Adipocyte (in vitro differentiated cells): ENCODE measurements around the gene UBE2H.
"Not testable (repeated sequence)": the region's sequence is repeated elsewhere in the genome, so short reads cannot be mapped to it uniquely, and the experiment has no call there.

Experiments
- DNase-seq: peaks from one replicate; pipeline ENCODE4 v3.0.0-alpha.2; 2015; ENCODE audit warnings: low read depth
- H3K27me3 ChIP-seq: replicated peaks from 2 replicates; pipeline ENCODE4 v1.7.0; 2013; ENCODE audit warnings: mild to moderate bottlenecking, low read length, moderate library complexity; ENCODE audit not compliant: control insufficient read depth, insufficient read depth
- H3K36me3 ChIP-seq: 2 replicates; pipeline ENCODE4 v1.7.0; 2013; ENCODE audit warnings: low read length, mild to moderate bottlenecking, moderate library complexity; ENCODE audit not compliant: control insufficient read depth, insufficient read depth, severe bottlenecking
- H3K4me1 ChIP-seq: 2 replicates; pipeline ENCODE4 v1.7.0; 2013; ENCODE audit warnings: mild to moderate bottlenecking, low read length, moderate library complexity; ENCODE audit not compliant: control insufficient read depth, insufficient read depth
- H3K4me3 ChIP-seq: 2 replicates; pipeline ENCODE4 v1.7.0; 2013; ENCODE audit warnings: mild to moderate bottlenecking, low read length, moderate library complexity
- H3K9ac ChIP-seq: 2 replicates; pipeline ENCODE4 v1.7.0; 2013; ENCODE audit warnings: mild to moderate bottlenecking, low read length, moderate library complexity
- H3K9me3 ChIP-seq: 2 replicates; pipeline ENCODE4 v1.7.0; 2013; ENCODE audit warnings: mild to moderate bottlenecking, low read length, moderate library complexity; ENCODE audit not compliant: control insufficient read depth

The UBE2H gene

GRCh38 chr7:129870668-129871067 lies 82.1 kb downstream of the UBE2H start:
- Histone ChIP-seq H3K4me3 (no peak overlapping the region), H3K4me1 (peaks cover 37% of the 10 kb centered on the region), H3K36me3 (peaks cover 20% of the 10 kb centered on the region), H3K9ac (no peak overlapping the region), H3K27me3 (no peaks in the 10 kb centered on the region), H3K9me3 (no peaks in the 10 kb centered on the region)
- no peak for DNase-seq

- Histone ChIP-seq H3K36me3 (peaks cover 15% of the 10 kb centered on the region), H3K4me1 (peaks cover 62% of the 10 kb centered on the region), H3K9me3 (no peaks in the 10 kb centered on the region), H3K9ac (no peak overlapping the region), H3K27me3 (no peaks in the 10 kb centered on the region), H3K4me3 (no peak overlapping the region)
- no peak for DNase-seq
These were observed 86.5 kb downstream of the UBE2H start for GRCh38 chr7:129866251-129866650.

- H3K9me3 ChIP-seq = no peaks in the 10 kb centered on the region
- H3K36me3 ChIP-seq = peaks cover 12% of the 10 kb centered on the region
- H3K4me1 ChIP-seq = peaks cover 58% of the 10 kb centered on the region
- DNase-seq = no peak
- H3K9ac ChIP-seq = no peak overlapping the region
- no peak overlapping the region for H3K4me3 ChIP-seq
- H3K27me3 ChIP-seq = no peaks in the 10 kb centered on the region
These were observed 86.9 kb downstream of the UBE2H start for GRCh38 chr7:129865925-129866201.

GRCh38 chr7:129865093-129865924 lies 87.5 kb downstream of the UBE2H start:
- no peaks in the 10 kb centered on the region for H3K27me3 ChIP-seq
- H3K9ac ChIP-seq = peak overlapping the region; percentile 20
- peaks cover 9% of the 10 kb centered on the region for H3K36me3 ChIP-seq
- peak; percentile 72 for DNase-seq
- peak overlapping the region; percentile 12 for H3K4me3 ChIP-seq
- peaks cover 58% of the 10 kb centered on the region for H3K4me1 ChIP-seq
- H3K9me3 ChIP-seq = no peaks in the 10 kb centered on the region

- not testable (repeated sequence) for H3K27me3 ChIP-seq, H3K9ac ChIP-seq, H3K9me3 ChIP-seq, DNase-seq, H3K36me3 ChIP-seq
- H3K4me1 ChIP-seq = peaks cover 57% of the 10 kb centered on the region
- peak overlapping the region; percentile 12 for H3K4me3 ChIP-seq
These were observed 88.1 kb downstream of the UBE2H start for GRCh38 chr7:129864676-129865075.

DNA sequence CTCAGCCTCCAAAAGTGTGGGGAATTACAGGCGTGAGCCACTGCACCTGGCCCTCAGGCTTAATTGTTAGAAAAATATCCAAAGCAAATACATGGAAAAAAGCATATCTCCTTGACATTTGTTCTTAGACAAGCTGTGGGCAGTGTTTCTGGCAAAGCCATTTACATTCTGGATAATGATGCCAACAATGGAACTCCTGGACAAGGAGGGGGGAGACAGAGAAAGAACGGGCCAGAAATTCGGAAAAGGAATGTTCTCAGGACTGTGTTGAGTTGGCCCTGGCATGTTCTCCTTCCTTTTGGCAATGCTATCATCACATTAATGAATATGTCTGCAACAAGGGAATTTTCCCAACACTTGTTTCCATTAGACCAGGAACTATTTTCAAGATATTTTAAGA lies 88.7 kb downstream of the UBE2H start:
- peak overlapping the region; percentile 38 for H3K4me3 ChIP-seq
- no peak overlapping the region for H3K9ac ChIP-seq
- peaks cover 63% of the 10 kb centered on the region for H3K4me1 ChIP-seq
- H3K9me3 ChIP-seq = no peaks in the 10 kb centered on the region
- no peaks in the 10 kb centered on the region for H3K36me3 ChIP-seq
- peak; percentile 59 for DNase-seq
- H3K27me3 ChIP-seq = no peaks in the 10 kb centered on the region

DNA sequence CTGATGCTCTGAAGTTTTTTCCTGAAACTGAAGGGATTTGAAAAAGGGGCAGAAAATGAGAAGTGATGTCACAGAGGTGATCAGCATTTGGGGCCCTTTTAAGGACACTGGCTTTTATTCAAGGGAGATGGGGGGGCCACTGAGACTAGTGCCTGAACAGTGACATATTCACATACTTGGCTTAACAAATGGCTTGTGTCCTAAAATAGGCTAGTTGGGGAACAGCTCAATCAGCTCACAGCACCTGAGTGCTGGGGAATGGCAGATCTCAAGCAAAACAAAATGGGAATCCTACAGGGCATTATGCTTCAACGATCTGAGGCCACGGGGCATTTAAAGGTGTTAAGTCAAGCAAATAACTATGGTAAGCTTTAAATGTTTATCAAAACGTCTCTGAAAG lies 90.1 kb downstream of the UBE2H start:
- Histone ChIP-seq H3K27me3 (no peaks in the 10 kb centered on the region), H3K36me3 (no peaks in the 10 kb centered on the region), H3K9ac (peak overlapping the region; percentile 19), H3K4me3 (no peak overlapping the region), H3K9me3 (no peaks in the 10 kb centered on the region), H3K4me1 (peaks cover 71% of the 10 kb centered on the region)
- no peak for DNase-seq

DNA sequence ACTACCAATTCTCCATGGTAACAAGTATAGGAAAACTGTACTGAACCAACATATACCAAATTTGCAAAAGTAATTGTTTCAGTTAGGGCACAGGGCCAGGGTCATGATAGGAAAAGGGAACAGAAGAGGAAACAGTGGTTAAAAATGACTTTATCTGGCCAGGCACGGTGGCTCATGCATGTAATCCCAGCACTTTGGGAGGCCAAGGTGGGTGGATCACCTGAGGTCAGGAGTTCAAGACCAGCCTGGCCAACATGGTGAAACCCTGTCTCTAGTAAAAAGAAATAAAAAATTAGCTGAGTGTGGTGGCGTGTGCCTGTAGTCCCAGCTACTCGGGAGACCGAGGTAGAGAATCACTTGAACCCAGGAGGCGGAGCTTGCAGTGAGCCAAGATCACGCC lies 92.0 kb downstream of the UBE2H start:
- not testable (repeated sequence) for H3K27me3 ChIP-seq, H3K9ac ChIP-seq, H3K4me3 ChIP-seq, H3K9me3 ChIP-seq, DNase-seq
- H3K4me1 ChIP-seq = peaks cover 79% of the 10 kb centered on the region
- peaks cover 12% of the 10 kb centered on the region for H3K36me3 ChIP-seq

- Histone ChIP-seq H3K4me3 (peak overlapping the region; percentile 25), H3K36me3 (peaks cover 12% of the 10 kb centered on the region), H3K9me3 (no peaks in the 10 kb centered on the region), H3K9ac (peak overlapping the region; percentile 35), H3K27me3 (no peaks in the 10 kb centered on the region), H3K4me1 (peaks cover 79% of the 10 kb centered on the region)
- peak; percentile 51 for DNase-seq
These were observed 93.6 kb downstream of the UBE2H start for GRCh38 chr7:129859183-129859582.

DNA sequence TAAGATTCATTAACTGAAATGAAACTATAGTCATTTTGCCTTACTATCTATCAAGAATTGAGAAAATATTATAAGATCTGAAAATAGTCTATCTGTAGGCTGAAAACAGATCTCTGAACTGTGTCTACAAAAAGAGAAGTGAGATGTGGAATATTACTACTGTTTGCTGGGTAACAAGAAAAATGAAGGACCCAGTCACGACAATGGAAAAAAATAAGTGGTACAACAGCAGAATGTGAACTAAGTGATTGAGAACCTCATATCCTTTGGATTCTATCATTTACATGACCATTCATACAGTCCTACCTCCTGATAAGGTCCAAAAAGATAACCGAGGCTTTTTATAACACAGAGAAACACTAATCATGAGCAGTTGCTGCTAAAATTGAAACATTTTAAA lies 94.3 kb downstream of the UBE2H start:
- peak overlapping the region; percentile 35 for H3K9ac ChIP-seq
- no peaks in the 10 kb centered on the region for H3K27me3 ChIP-seq
- no peak for DNase-seq
- H3K4me1 ChIP-seq = peaks cover 79% of the 10 kb centered on the region
- H3K4me3 ChIP-seq = peak overlapping the region; percentile 25
- H3K36me3 ChIP-seq = peaks cover 12% of the 10 kb centered on the region
- no peaks in the 10 kb centered on the region for H3K9me3 ChIP-seq

DNA sequence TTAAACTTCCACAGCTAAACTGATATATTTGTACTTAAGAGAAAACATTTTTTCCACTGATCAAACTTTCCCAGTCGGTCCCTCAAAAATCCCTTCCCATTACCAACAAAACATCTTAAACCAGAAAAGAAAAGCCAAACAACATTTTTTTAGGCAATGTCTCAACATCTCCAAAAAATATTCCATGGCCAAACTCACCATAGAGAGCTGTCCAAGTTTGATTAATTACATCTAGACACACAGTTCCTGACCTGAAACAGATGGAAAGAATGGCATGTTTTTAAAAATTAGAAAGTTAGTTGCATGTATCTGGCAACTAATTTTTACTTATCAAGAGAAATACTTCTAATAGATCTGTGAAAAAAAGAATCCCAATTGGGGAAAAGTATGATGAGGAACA lies 95.4 kb downstream of the UBE2H start:
- H3K9ac ChIP-seq = peak overlapping the region; percentile 4
- H3K36me3 ChIP-seq = peaks cover 12% of the 10 kb centered on the region
- no peaks in the 10 kb centered on the region for H3K27me3 ChIP-seq
- H3K9me3 ChIP-seq = no peaks in the 10 kb centered on the region
- H3K4me1 ChIP-seq = peaks cover 75% of the 10 kb centered on the region
- H3K4me3 ChIP-seq = no peak overlapping the region
- no peak for DNase-seq
